OCI-LY3 (cell line): ENCODE data around the gene TRIM13.

Experiments used
- H2AFZ ChIP-seq: fragments of 200-600, 300-600 bp; shearing (Covaris generic); 2 replicates; pipeline ENCODE4 v1.6.0; 2014; ENCODE audit warnings: antibody characterized with exemption, low read depth, low read length
- H3K27ac ChIP-seq: fragments of 200-600, 300-600 bp; sonication (generic); 2 replicates; pipeline ENCODE4 v1.5.1; 2014; ENCODE audit warnings: mild to moderate bottlenecking, low read length, moderate library complexity, mixed read lengths
- H3K27me3 ChIP-seq: fragments of 200-600, 300-600 bp; sonication (generic); 2 replicates; pipeline ENCODE4 v1.6.1; 2014; ENCODE audit warnings: low read depth, low read length, mixed read lengths
- H3K36me3 ChIP-seq: fragments of 200-600, 300-600 bp; sonication (generic); replicated peaks from 2 replicates; pipeline ENCODE3; 2014; ENCODE audit warnings: low read depth, low read length, mixed read lengths
- H3K4me1 ChIP-seq: fragments of 300-600, 200-600 bp; sonication (generic); 2 replicates; pipeline ENCODE4 v1.6.1; 2014; ENCODE audit warnings: low read length, mixed read lengths
- H3K4me2 ChIP-seq: fragments of 200-600, 300-600 bp; sonication (generic); 2 replicates; pipeline ENCODE4 v1.6.1; 2014; ENCODE audit warnings: low read length, mixed read lengths
- H3K4me3 ChIP-seq: fragments of 300-600, 200-600 bp; sonication (generic); 2 replicates; pipeline ENCODE4 v1.5.1; 2014; ENCODE audit warnings: antibody characterized with exemption, mild to moderate bottlenecking, low read length, moderate library complexity
- H3K79me2 ChIP-seq: fragments of 300-600, 200-600 bp; shearing (Covaris generic); 2 replicates; pipeline ENCODE4 v1.6.1; 2014; ENCODE audit warnings: mild to moderate bottlenecking, low read length, mixed read lengths
- H3K9ac ChIP-seq: fragments of 300-600, 200-600 bp; shearing (Covaris generic); 2 replicates; pipeline ENCODE4 v1.6.0; 2014; ENCODE audit warnings: mild to moderate bottlenecking, low read length, moderate library complexity
- H3K9me3 ChIP-seq: fragments of 200-600, 300-600 bp; shearing (Covaris generic); 2 replicates; pipeline ENCODE4 v1.6.1; 2014; ENCODE audit warnings: low read length, mixed read lengths; ENCODE audit not compliant: insufficient read depth
- H4K20me1 ChIP-seq: fragments of 200-600, 300-600 bp; sonication (generic); 2 replicates; pipeline ENCODE4 v1.6.1; 2016; ENCODE audit warnings: low read length, mixed read lengths; ENCODE audit not compliant: insufficient read depth
- CTCF ChIP-seq: fragments of 200-600, 300-600 bp; sonication (generic); IDR thresholded peaks from 2 replicates; pipeline ENCODE4 v1.5.1; 2014; ENCODE audit warnings: antibody characterized with exemption, low read length, low read depth
- EZH2phosphoT487 ChIP-seq: fragments of 200-600 bp; shearing (Covaris generic); IDR thresholded peaks from 2 replicates; pipeline ENCODE4 v1.6.1; 2018; ENCODE audit warnings: antibody characterized with exemption, mixed run types, low read depth

The TRIM13 gene

GRCh38 chr13:50038266-50038665 is 41.4 kb downstream of the TRIM13 start:
- Histone ChIP-seq H3K4me2 (no peak overlapping the region), H3K27ac (no peak overlapping the region), H3K4me3 (no peak overlapping the region), H3K27me3 (no peaks in the 10 kb centered on the region), H3K36me3 (peaks cover 21% of the 10 kb centered on the region), H3K9ac (no peak overlapping the region), H3K79me2 (no peaks in the 10 kb centered on the region), H3K9me3 (no peaks in the 10 kb centered on the region), H2AFZ (no peak overlapping the region), H4K20me1 (0 out of 2 replicates have a peak, but pooled peaks cover 4% of the 10 kb centered on the region), H3K4me1 (peaks cover 10% of the 10 kb centered on the region)
- no peak for TF ChIP-seq CTCF
- TF ChIP-seq EZH2phosphoT487 = no peak

DNA sequence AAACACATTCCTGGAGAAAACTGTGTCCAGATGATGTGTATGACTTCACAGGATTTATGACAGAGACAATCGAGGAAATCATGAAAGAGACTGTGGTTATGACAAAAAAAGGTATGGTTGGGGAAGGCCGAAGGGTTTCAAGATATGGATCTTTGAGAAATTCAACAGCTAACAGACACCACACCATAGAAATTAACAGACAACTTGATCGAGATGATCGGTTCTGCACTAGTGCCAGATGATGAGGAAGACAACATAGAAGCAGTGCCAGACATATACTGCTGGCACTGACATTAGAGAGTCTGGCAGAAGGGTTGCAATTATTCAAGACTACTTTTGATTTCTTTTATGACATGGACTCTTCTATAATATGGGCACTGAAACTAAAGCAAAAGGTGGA is 55.6 kb downstream of the TRIM13 start:
- H3K79me2 ChIP-seq = peaks cover 51% of the 10 kb centered on the region
- H3K4me1 ChIP-seq = peaks cover 21% of the 10 kb centered on the region
- no peak for TF ChIP-seq CTCF
- TF ChIP-seq EZH2phosphoT487 = no peak
- H3K4me2 ChIP-seq = no peak overlapping the region
- H2AFZ ChIP-seq = no peak overlapping the region
- no peak overlapping the region for H3K9ac ChIP-seq
- no peaks in the 10 kb centered on the region for H3K9me3 ChIP-seq
- H3K27me3 ChIP-seq = no peaks in the 10 kb centered on the region
- H4K20me1 ChIP-seq = peaks cover 39% of the 10 kb centered on the region
- H3K36me3 ChIP-seq = peaks cover 39% of the 10 kb centered on the region
- H3K4me3 ChIP-seq = no peak overlapping the region
- H3K27ac ChIP-seq = no peak overlapping the region

GRCh38 chr13:50053844-50054243 is 57.0 kb downstream of the TRIM13 start:
- Histone ChIP-seq H3K9me3 (no peaks in the 10 kb centered on the region), H3K4me2 (no peak overlapping the region), H3K9ac (no peak overlapping the region), H3K27ac (no peak overlapping the region), H4K20me1 (peaks cover 39% of the 10 kb centered on the region), H3K4me1 (peaks cover 21% of the 10 kb centered on the region), H3K79me2 (peaks cover 54% of the 10 kb centered on the region), H3K4me3 (no peak overlapping the region), H2AFZ (no peak overlapping the region), H3K36me3 (peaks cover 40% of the 10 kb centered on the region), H3K27me3 (no peaks in the 10 kb centered on the region)
- TF ChIP-seq CTCF (no peak), EZH2phosphoT487 (no peak)

GRCh38 chr13:50055454-50055853 is 58.6 kb downstream of the TRIM13 start:
- H3K4me2 ChIP-seq = no peak overlapping the region
- no peaks in the 10 kb centered on the region for H3K27me3 ChIP-seq
- H3K4me1 ChIP-seq = peaks cover 21% of the 10 kb centered on the region
- H4K20me1 ChIP-seq = peaks cover 41% of the 10 kb centered on the region
- TF ChIP-seq EZH2phosphoT487 (no peak), CTCF (no peak)
- H2AFZ ChIP-seq = no peak overlapping the region
- H3K27ac ChIP-seq = no peak overlapping the region
- no peak overlapping the region for H3K4me3 ChIP-seq
- H3K9ac ChIP-seq = no peak overlapping the region
- no peaks in the 10 kb centered on the region for H3K9me3 ChIP-seq
- peaks cover 48% of the 10 kb centered on the region for H3K36me3 ChIP-seq
- H3K79me2 ChIP-seq = peaks cover 55% of the 10 kb centered on the region
